Measurements from ENCODE around the gene APLP2.

- TF ChIP-seq NRL (CRISPR knock-in tag; IDR thresholded peaks at IDR 0.05; ENCODE audit: borderline replicate concordance) (no peak), MXD4 (CRISPR knock-in tag; IDR thresholded peaks at IDR 0.05) (no peak), GABPA (IDR thresholded peaks at IDR 0.05; ENCODE audit: low read depth, low read length) (no peak), GABPA (CRISPR knock-in tag; IDR thresholded peaks at IDR 0.05; ENCODE audit: low read depth) (no peak), SALL1 (CRISPR knock-in tag; IDR thresholded peaks at IDR 0.05) (no peak), MXI1 (IDR thresholded peaks at IDR 0.05; ENCODE audit: borderline replicate concordance, low read depth, low read length) (no peak), HNRNPH1 (optimal IDR thresholded peaks at IDR 0.05; ENCODE audit: low read depth, low read length) (no peak), ZNF713 (CRISPR knock-in tag; IDR thresholded peaks at IDR 0.05) (no peak), ZNF607 (CRISPR knock-in tag; IDR thresholded peaks at IDR 0.05; ENCODE audit: borderline replicate concordance) (no peak), CTCF (CRISPR knock-in tag; IDR thresholded peaks at IDR 0.05) (no peak), PPARG (CRISPR knock-in tag; conservative IDR thresholded peaks at IDR 0.05) (no peak), IRF1 (CRISPR knock-in tag; IDR thresholded peaks at IDR 0.05; ENCODE audit: low read depth) (no peak), RBM22 (optimal IDR thresholded peaks at IDR 0.05; ENCODE audit: low read length) (no peak), REST (IDR thresholded peaks at IDR 0.05; ENCODE audit: borderline replicate concordance in 1 of 2, low read depth in 1 of 2, low read length in 2 of 2) (no peak), ZBTB7A (CRISPR knock-in tag; IDR thresholded peaks at IDR 0.05) (no peak)
Measured at GRCh38 chr11:130086669-130087068, 17.0 kb downstream of the APLP2 start.

Measured in HepG2 (cell line).